OCI-LY1 (cell line): ENCODE measurements around the gene LST1.

Experiments used
- CTCF ChIP-seq: fragments of 200-600 bp; sonication (generic), shearing (Covaris generic); IDR thresholded peaks from 2 replicates; pipeline ENCODE4 v1.5.1; 2017; ENCODE audit warnings: mild to moderate bottlenecking, antibody characterized with exemption, low read length, moderate library complexity, mixed read lengths
- EZH2 ChIP-seq: fragments of 200-600 bp; sonication (generic), shearing (Covaris generic); IDR thresholded peaks from 2 replicates; pipeline ENCODE4 v1.8.0; 2017; ENCODE audit warnings: borderline replicate concordance, mixed run types, mild to moderate bottlenecking, antibody characterized with exemption, low read length, moderate library complexity, mixed read lengths

GRCh38 chr6:31622684-31623091, 36.6 kb downstream of the LST1 start:
- TF ChIP-seq EZH2 (no peak), CTCF (no peak)
